IMR-90 (cell line): ENCODE measurements around the gene SVEP1. TPM values are rescaled to one million over a fixed set of nuclear protein-coding genes. Genes with fewer than 3 reads are reported as not detected.

ENCODE experiments used
- ATAC-seq: fragments of 200-7000 bp; cut with Tn5 transposase; 2 replicates; pipeline ENCODE4 v1.9.1; 2020; ENCODE audit warnings: low read depth, mild to moderate bottlenecking, moderate library complexity
- BruUV-seq: library from RNA; stranded (reverse); fragments of 400-500 nt; replicated peaks from 2 replicates; lab custom pipeline; 2021; lab: Mats Ljungman, UMichigan
- CTCF ChIA-PET: fragments of 300-600 bp; formaldehyde crosslinking; extraction: SDS; loops from one replicate; lab custom pipeline; 2021; ENCODE audit warnings: antibody characterized with exemption; lab: Yijun Ruan, JAX
- POLR2A ChIA-PET: fragments of 300-600 bp; sonication (Branson Sonifier 250); formaldehyde crosslinking; loops from one replicate; lab custom pipeline; 2022; ENCODE audit warnings: antibody characterized with exemption; ENCODE audit not compliant: unreplicated experiment; lab: Charles Lee
- DNase-seq: peaks from one replicate; pipeline ENCODE4 v3.0.0; 2013
- H2AFZ ChIP-seq: replicated peaks from 2 replicates; pipeline ENCODE3; 2013; ENCODE audit warnings: low read length, mild to moderate bottlenecking; ENCODE audit not compliant: poor library complexity
- H2AK5ac ChIP-seq: 2 replicates; pipeline ENCODE4 v1.6.1; 2013; ENCODE audit warnings: low read depth, low read length, inconsistent platforms
- H2AK9ac ChIP-seq: replicated peaks from 2 replicates; pipeline ENCODE3; 2013; ENCODE audit warnings: mild to moderate bottlenecking, low read depth, low read length, moderate library complexity; ENCODE audit not compliant: poor library complexity
- H2BK120ac ChIP-seq: 2 replicates; pipeline ENCODE4 v1.6.1; 2013; ENCODE audit warnings: low read depth, low read length, inconsistent platforms
- H2BK15ac ChIP-seq: 3 replicates; pipeline ENCODE4 v1.6.1; 2013; ENCODE audit warnings: low read depth, low read length, inconsistent platforms
- H2BK20ac ChIP-seq: 2 replicates; pipeline ENCODE4 v1.6.1; 2013; ENCODE audit warnings: low read depth, mild to moderate bottlenecking, inconsistent platforms, low read length, moderate library complexity
- H2BK5ac ChIP-seq: 2 replicates; pipeline ENCODE4 v1.6.1; 2013; ENCODE audit warnings: mild to moderate bottlenecking, low read depth, low read length, inconsistent platforms; ENCODE audit not compliant: poor library complexity, severe bottlenecking
- H3K14ac ChIP-seq: replicated peaks from 2 replicates; pipeline ENCODE4 v1.6.1; 2013; ENCODE audit warnings: low read depth, low read length, inconsistent platforms
- H3K18ac ChIP-seq: 2 replicates; pipeline ENCODE4 v1.6.1; 2013; ENCODE audit warnings: low read depth, low read length, control low read depth
- H3K23ac ChIP-seq: 2 replicates; pipeline ENCODE4 v1.6.1; 2013; ENCODE audit warnings: low read depth, low read length, inconsistent platforms
- H3K27ac ChIP-seq: 2 replicates; pipeline ENCODE4 v1.5.1; 2013; ENCODE audit warnings: mild to moderate bottlenecking, control low read depth, low read length; ENCODE audit not compliant: insufficient read depth
- H3K27me3 ChIP-seq: 2 replicates; pipeline ENCODE4 v1.6.1; 2013; ENCODE audit warnings: low read length; ENCODE audit not compliant: control insufficient read depth, insufficient read depth
- H3K36me3 ChIP-seq: 2 replicates; pipeline ENCODE4 v1.6.1; 2013; ENCODE audit warnings: low read length, mixed read lengths; ENCODE audit not compliant: control insufficient read depth, insufficient read depth
- H3K4ac ChIP-seq: 2 replicates; pipeline ENCODE4 v1.6.1; 2013; ENCODE audit warnings: low read depth, low read length, inconsistent platforms
- H3K4me1 ChIP-seq: 2 replicates; pipeline ENCODE4 v1.6.1; 2013; ENCODE audit warnings: low read length, mixed read lengths; ENCODE audit not compliant: control insufficient read depth, insufficient read depth
- H3K4me2 ChIP-seq: 2 replicates; pipeline ENCODE4 v1.6.1; 2013; ENCODE audit warnings: low read depth, mild to moderate bottlenecking, control low read depth, low read length, moderate library complexity
- H3K4me3 ChIP-seq: 2 replicates; pipeline ENCODE4 v1.5.1; 2013; ENCODE audit warnings: low read depth, mild to moderate bottlenecking, control low read depth, low read length, moderate library complexity; ENCODE audit not compliant: insufficient read depth
- H3K56ac ChIP-seq: 2 replicates; pipeline ENCODE4 v1.6.1; 2013; ENCODE audit warnings: low read length, inconsistent platforms; ENCODE audit not compliant: insufficient read depth; ENCODE audit errors: extremely low read depth
- H3K79me1 ChIP-seq, 2 experiments: 2 replicates each; pipeline ENCODE4 v1.6.1; 2013; ENCODE audit warnings: low read length in 2 of 2, inconsistent platforms in 1 of 2, low read depth in 1 of 2
- H3K9ac ChIP-seq: 2 replicates; pipeline ENCODE4 v1.6.1; 2013; ENCODE audit warnings: low read depth, low read length, control low read depth
- H3K9me1 ChIP-seq: 2 replicates; pipeline ENCODE4 v1.6.1; 2013; ENCODE audit warnings: low read length, inconsistent platforms; ENCODE audit not compliant: insufficient read depth
- H3K9me3 ChIP-seq: 2 replicates; pipeline ENCODE4 v1.6.1; 2013; ENCODE audit warnings: low read length; ENCODE audit not compliant: control insufficient read depth, insufficient read depth
- H4K20me1 ChIP-seq: 2 replicates; pipeline ENCODE4 v1.6.1; 2013; ENCODE audit warnings: low read length, inconsistent platforms; ENCODE audit not compliant: insufficient read depth
- H4K5ac ChIP-seq: 2 replicates; pipeline ENCODE4 v1.6.1; 2013; ENCODE audit warnings: mild to moderate bottlenecking, low read depth, low read length, control low read depth
- H4K8ac ChIP-seq, 2 experiments: 2 replicates each; pipeline ENCODE4 v1.6.1; 2013; ENCODE audit warnings: low read depth in 2 of 2, low read length in 2 of 2, control low read depth in 1 of 2, inconsistent platforms in 1 of 2
- H4K91ac ChIP-seq: 2 replicates; pipeline ENCODE4 v1.6.1; 2013; ENCODE audit warnings: low read depth, low read length, inconsistent platforms; ENCODE audit not compliant: insufficient read depth
- BHLHE40 ChIP-seq: fragments of 150-350 bp; IDR thresholded peaks from 2 replicates; pipeline ENCODE4 v1.6.1; 2016; ENCODE audit warnings: mild to moderate bottlenecking, low read depth, low read length
- CHD1 ChIP-seq: IDR thresholded peaks from 2 replicates; pipeline ENCODE4 v1.6.1; 2012; ENCODE audit warnings: low read depth, low read length, improper control_type of control experiment
- FOS ChIP-seq: fragments of 150-350 bp; IDR thresholded peaks from 2 replicates; pipeline ENCODE4 v1.6.1; 2016; ENCODE audit warnings: low read depth, low read length
- POLR2A ChIP-seq: IDR thresholded peaks from 2 replicates; pipeline ENCODE4 v1.6.1; 2012; ENCODE audit warnings: mild to moderate bottlenecking, low read depth, low read length
- RAD21 ChIP-seq: IDR thresholded peaks from 2 replicates; pipeline ENCODE4 v1.6.1; 2012; ENCODE audit warnings: low read length, improper control_type of control experiment
- RCOR1 ChIP-seq: IDR thresholded peaks from 2 replicates; pipeline ENCODE4 v1.6.1; 2012; ENCODE audit warnings: mild to moderate bottlenecking, low read length, improper control_type of control experiment; ENCODE audit not compliant: insufficient replicate concordance
- RFX5 ChIP-seq: IDR thresholded peaks from 2 replicates; pipeline ENCODE4 v1.8.0; 2012; ENCODE audit warnings: low read depth, mild to moderate bottlenecking, low read length, moderate library complexity
- SMC3 ChIP-seq: fragments of 150-350 bp; IDR thresholded peaks from 2 replicates; pipeline ENCODE4 v1.6.1; 2016; ENCODE audit warnings: low read depth, mild to moderate bottlenecking, antibody characterized with exemption, low read length, moderate library complexity
- WGBS, 2 experiments: methylation state at CpG; one replicate each; pipeline versions ENCODE4 v1.1.5 to v1.1.7; 2013; ENCODE audit warnings: missing lambda C conversion rate in 2 of 2; ENCODE audit not compliant: insufficient read length in 1 of 2; ENCODE audit errors: extremely low coverage in 2 of 2; 5-methylcytosine and 5-hydroxymethylcytosine counted together
- dilution Hi-C: fragments of 300-500 bp; cut with HindIII; formaldehyde crosslinking; loops from one replicate; pipeline ENCODE4 v1.14.3; 2018; ENCODE audit warnings: low sequenced_read_pairs; ENCODE audit not compliant: unreplicated experiment
- in situ Hi-C: fragments of 300-500 bp; cut with MboI; formaldehyde crosslinking; loops from 3 replicates; pipeline ENCODE4 v1.14.3; 2019; ENCODE audit warnings: low sequenced_read_pairs, inconsistent platforms, mixed read lengths
- intact Hi-C: fragments of 100-400 bp; cut with micrococcal nuclease; formaldehyde crosslinking; loops from 2 replicates; pipeline ENCODE4 v1.10.0; 2022
- polyA plus RNA-seq, 3 experiments: library from polyadenylated mRNA; depleted of rRNA; stranded (reverse); fragments of >200 nt; gene quantifications; 2 replicates each; pipeline ENCODE4 v1.2.3, GENCODE V29; 2012; ENCODE audit warnings: low replicate concordance in 1 of 3
- total RNA-seq: library from RNA; depleted of rRNA; stranded (reverse); fragments of >200 nt; gene quantifications from 2 replicates; pipeline ENCODE4 v1.2.3, GENCODE V29; 2012
- TF ChIP-seq, protein P1 (sequence below): fragments of 150-350 bp; IDR thresholded peaks from 2 replicates; pipeline ENCODE4 v1.6.1; 2016; ENCODE audit warnings: low read depth, mild to moderate bottlenecking, low read length, moderate library complexity, borderline replicate concordance

Gene SVEP1
- total and polyA plus RNA-seq, 2 of the 4 experiments (the other 2 are of a cell fraction) = 4.8 to 16.7 TPM

DNA sequence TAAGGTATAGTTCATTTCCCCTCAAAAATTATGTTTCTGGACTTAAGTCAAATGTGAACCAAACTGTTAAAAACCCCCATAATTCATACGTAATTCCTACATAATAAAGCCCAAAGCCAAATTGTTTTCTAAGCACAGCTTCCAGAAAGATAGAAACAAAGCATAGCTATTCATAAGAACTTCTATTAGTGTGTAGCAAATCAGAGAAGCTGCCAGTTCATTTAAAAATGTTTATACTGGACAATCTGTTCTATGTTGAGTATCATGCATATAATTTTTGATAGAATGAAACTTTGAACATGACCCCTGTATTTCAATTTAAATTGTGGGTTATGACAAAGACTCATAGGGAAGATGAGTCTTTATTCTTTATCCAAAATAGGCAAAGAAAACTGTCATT is 122.9 kb downstream of the SVEP1 start:
- intact Hi-C loops (no loop called here), in situ Hi-C loops (no loop called here), dilution Hi-C loops (no loop called here)
- DNase-seq (no peak), ATAC-seq (no peak)
- no peaks in the 10 kb centered on the region for H3K9me3 ChIP-seq
- H2AK9ac ChIP-seq = no peak overlapping the region
- no peak overlapping the region for H2BK15ac ChIP-seq
- BruUV-seq = no TSS peak
- H3K4me2 ChIP-seq = no peak overlapping the region
- no peak overlapping the region for H4K91ac ChIP-seq
- H2BK120ac ChIP-seq = no peak overlapping the region
- H3K18ac ChIP-seq = no peak overlapping the region
- no peak overlapping the region for H2BK20ac ChIP-seq
- no peak overlapping the region for H2AK5ac ChIP-seq
- no peak overlapping the region for H3K23ac ChIP-seq
- TF ChIP-seq, protein P1, sequence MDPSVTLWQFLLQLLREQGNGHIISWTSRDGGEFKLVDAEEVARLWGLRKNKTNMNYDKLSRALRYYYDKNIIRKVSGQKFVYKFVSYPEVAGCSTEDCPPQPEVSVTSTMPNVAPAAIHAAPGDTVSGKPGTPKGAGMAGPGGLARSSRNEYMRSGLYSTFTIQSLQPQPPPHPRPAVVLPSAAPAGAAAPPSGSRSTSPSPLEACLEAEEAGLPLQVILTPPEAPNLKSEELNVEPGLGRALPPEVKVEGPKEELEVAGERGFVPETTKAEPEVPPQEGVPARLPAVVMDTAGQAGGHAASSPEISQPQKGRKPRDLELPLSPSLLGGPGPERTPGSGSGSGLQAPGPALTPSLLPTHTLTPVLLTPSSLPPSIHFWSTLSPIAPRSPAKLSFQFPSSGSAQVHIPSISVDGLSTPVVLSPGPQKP = no peak
- TF ChIP-seq RAD21 (no peak), FOS (no peak), RFX5 (no peak), CHD1 (no peak), POLR2A (no peak), SMC3 (no peak), RCOR1 (no peak), BHLHE40 (no peak)
- POLR2A ChIA-PET = interaction anchor here (0.8 kb wide), 1 partner anchor 244 kb away, joined by 3 read pairs; no protein-coding TSS in a partner anchor
- H3K56ac ChIP-seq = no peak overlapping the region
- H3K4me1 ChIP-seq = no peaks in the 10 kb centered on the region
- no peak overlapping the region for H4K8ac ChIP-seq
- no peak overlapping the region for H2AFZ ChIP-seq
- H3K27me3 ChIP-seq = no peaks in the 10 kb centered on the region
- no peak overlapping the region for H3K9ac ChIP-seq
- H2BK5ac ChIP-seq = no peak overlapping the region
- H3K27ac ChIP-seq = no peak overlapping the region
- WGBS, 2 experiments = no CpG with 5 or more reads among the region's 1 CpG
- H4K5ac ChIP-seq = no peak overlapping the region
- no peak overlapping the region for H3K4me3 ChIP-seq
- H3K36me3 ChIP-seq = peaks cover 6% of the 10 kb centered on the region
- H3K79me1 ChIP-seq = no peaks in the 10 kb centered on the region; a peak in 1 of 4 replicates
- no peaks in the 10 kb centered on the region for H4K20me1 ChIP-seq
- CTCF ChIA-PET = no interaction called here
- no peak overlapping the region for H3K4ac ChIP-seq
- H3K9me1 ChIP-seq = no peaks in the 10 kb centered on the region; the same call in 1 of the 2 replicates
- no peak overlapping the region for H3K14ac ChIP-seq
